ENCODE data around the gene KCNK4.

The KCNK4 gene

DNA sequence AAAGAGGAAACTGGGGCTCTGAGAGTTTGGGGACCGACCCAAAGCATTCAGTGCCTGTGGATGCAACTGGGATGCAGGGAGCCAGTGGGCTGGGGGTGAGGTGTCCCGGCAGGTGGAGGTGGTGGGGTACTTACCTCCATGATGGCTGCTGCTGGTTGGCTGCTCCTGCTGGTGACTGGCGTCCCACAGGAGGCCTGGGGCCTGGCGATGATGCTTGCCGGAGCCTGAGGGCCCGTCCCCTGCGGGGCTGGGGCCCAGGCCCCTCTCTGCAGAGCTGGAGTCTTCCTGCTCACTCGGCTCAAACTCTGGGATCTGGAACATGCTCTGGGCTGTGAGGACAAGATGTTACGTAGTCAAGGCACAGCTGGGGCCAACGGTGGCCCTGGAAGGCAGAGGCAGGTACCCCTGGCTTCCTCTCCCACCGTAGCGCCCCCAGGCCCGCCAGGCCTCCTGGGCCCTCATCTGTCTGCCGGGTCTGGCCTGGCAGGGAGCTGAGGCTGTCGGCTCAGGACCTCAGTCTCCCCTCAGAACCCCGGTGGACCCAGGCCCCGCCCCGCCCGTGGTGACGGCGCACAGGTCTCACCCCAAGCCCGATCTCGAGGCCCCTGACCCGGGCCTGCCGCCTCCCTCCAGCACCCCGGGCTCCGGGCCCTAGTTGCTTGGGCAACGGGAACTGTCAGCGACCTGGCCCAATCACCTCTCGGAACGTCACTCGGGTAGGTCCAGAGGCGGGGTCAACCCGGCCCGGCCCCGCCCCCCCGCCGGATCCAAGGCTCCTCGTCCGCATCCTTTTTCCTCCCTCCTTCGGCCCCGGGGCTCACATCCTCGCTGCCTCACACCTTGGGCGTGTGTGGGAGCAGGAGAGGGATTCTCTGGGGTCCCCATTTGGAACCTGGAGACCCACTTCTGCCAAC, 6.8 kb upstream of the KCNK4 start, which contains the start of gene BAD:
Gene BAD (minus strand): TSS at position 618 of the 914 bp plus-strand sequence. CDS start 297 bp downstream, at position 321.
- Histone ChIP-seq H3K36me3 (ENCODE audit: control insufficient read depth, low read length) (no peaks in the 10 kb centered on the region), H3K27me3 (ENCODE audit: control insufficient read depth, low read length) (no peaks in the 10 kb centered on the region), H3K9me2 (replicated peaks; ENCODE audit: control insufficient read depth, low read length) (no peaks in the 10 kb centered on the region), H3K9me3 (ENCODE audit: control insufficient read depth, insufficient read depth, low read length) (no peaks in the 10 kb centered on the region), H3K4me1 (ENCODE audit: control insufficient read depth, low read length) (peaks cover 19% of the 10 kb centered on the region), H3K4me3 (ENCODE audit: low read length) (peak within 1 kb of the TSS; percentile 76), H3F3A (ENCODE audit: control insufficient read depth, insufficient read depth) (peaks cover 2% of the 10 kb centered on the region; the same call in 1 of the 2 replicates), H3K4me2 (ENCODE audit: low read length) (peak within 1 kb of the TSS; percentile 82), H3K79me2 (ENCODE audit: control insufficient read depth, low read length) (peaks cover 12% of the 10 kb centered on the region), H4K20me1 (ENCODE audit: control insufficient read depth, insufficient read depth, low read depth, low read length) (no peaks in the 10 kb centered on the region), H3K27ac (ENCODE audit: low read depth, low read length) (peak within 1 kb of the TSS; percentile 82)
- TF ChIP-seq EZH2phosphoT487 (IDR thresholded peaks at IDR 0.05; ENCODE audit: borderline replicate concordance, low read length) = no peak
- TF ChIP-seq, protein P1, sequence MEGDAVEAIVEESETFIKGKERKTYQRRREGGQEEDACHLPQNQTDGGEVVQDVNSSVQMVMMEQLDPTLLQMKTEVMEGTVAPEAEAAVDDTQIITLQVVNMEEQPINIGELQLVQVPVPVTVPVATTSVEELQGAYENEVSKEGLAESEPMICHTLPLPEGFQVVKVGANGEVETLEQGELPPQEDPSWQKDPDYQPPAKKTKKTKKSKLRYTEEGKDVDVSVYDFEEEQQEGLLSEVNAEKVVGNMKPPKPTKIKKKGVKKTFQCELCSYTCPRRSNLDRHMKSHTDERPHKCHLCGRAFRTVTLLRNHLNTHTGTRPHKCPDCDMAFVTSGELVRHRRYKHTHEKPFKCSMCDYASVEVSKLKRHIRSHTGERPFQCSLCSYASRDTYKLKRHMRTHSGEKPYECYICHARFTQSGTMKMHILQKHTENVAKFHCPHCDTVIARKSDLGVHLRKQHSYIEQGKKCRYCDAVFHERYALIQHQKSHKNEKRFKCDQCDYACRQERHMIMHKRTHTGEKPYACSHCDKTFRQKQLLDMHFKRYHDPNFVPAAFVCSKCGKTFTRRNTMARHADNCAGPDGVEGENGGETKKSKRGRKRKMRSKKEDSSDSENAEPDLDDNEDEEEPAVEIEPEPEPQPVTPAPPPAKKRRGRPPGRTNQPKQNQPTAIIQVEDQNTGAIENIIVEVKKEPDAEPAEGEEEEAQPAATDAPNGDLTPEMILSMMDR (IDR thresholded peaks at IDR 0.05; ENCODE audit: low read depth, low read length, poor library complexity, severe bottlenecking) = no peak

DNA sequence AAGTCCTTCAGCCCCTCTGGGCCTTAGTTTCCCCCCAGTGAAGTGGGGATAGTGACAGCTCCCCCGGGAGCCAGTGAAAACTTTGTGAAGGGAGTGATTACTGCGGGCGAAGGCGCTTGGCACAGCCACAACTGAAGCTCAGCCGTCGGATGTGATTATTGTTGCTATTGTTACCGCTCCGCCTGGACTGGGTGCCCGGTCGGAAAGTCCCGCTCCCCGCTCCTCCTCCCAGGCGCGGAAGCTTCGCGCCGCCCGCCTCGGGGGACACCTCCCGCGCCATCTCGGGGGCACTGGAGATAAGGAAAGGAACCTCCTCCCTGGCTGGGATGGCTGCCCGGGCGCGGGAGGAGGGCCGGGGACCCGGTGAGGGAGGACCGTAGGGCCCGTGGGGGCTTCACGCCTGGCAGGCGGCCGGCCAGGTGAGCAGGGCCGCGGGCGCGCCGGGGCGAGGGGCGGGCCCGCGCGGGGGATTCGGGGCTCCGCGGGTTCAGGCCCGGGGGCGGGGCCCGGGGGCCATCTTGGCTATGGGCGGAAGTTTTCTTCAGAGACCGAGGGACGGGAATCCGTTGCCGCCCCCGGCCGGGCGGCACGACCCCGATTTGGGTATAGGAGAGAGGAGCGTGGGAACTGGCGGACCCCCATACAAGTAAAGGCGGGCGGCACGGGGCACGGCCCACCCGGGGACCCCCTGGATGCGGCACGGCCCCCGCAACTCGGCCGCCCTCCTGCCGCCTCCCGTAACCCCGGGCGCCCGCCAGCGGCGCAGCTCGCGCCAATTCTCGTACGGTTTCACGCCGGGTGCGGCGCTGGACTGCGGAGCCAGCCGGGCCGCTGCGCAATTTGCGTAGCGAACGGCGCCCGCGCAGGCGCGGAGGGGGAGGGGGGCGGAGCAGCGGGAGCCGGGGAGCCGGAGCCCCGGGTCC, 5.9 kb upstream of the KCNK4 start, which contains the start of gene GPR137:
Gene GPR137 (plus strand): TSS at position 887 of the 923 bp plus-strand sequence. CDS start 677 bp downstream, outside the sequence.
- TF ChIP-seq, protein P1 (IDR thresholded peaks at IDR 0.05; ENCODE audit: low read depth, low read length, poor library complexity, severe bottlenecking) = no peak
- no peak for TF ChIP-seq EZH2phosphoT487 (IDR thresholded peaks at IDR 0.05; ENCODE audit: borderline replicate concordance, low read length)
- H3F3A ChIP-seq (ENCODE audit: control insufficient read depth, insufficient read depth) = peaks cover 2% of the 10 kb centered on the region; the same call in 1 of the 2 replicates
- H3K4me3 ChIP-seq (ENCODE audit: low read length) = peak within 1 kb of the TSS; percentile 76
- no peaks in the 10 kb centered on the region for H3K9me3 ChIP-seq (ENCODE audit: control insufficient read depth, insufficient read depth, low read length)
- H3K36me3 ChIP-seq (ENCODE audit: control insufficient read depth, low read length) = no peaks in the 10 kb centered on the region
- peaks cover 12% of the 10 kb centered on the region for H3K79me2 ChIP-seq (ENCODE audit: control insufficient read depth, low read length)
- no peaks in the 10 kb centered on the region for H4K20me1 ChIP-seq (ENCODE audit: control insufficient read depth, insufficient read depth, low read depth, low read length)
- H3K4me1 ChIP-seq (ENCODE audit: control insufficient read depth, low read length) = peaks cover 19% of the 10 kb centered on the region
- peak within 1 kb of the TSS; percentile 82 for H3K4me2 ChIP-seq (ENCODE audit: low read length)
- H3K27me3 ChIP-seq (ENCODE audit: control insufficient read depth, low read length) = no peaks in the 10 kb centered on the region
- H3K27ac ChIP-seq (ENCODE audit: low read depth, low read length) = peak within 1 kb of the TSS; percentile 82
- no peaks in the 10 kb centered on the region for H3K9me2 ChIP-seq (replicated peaks; ENCODE audit: control insufficient read depth, low read length)

DNA sequence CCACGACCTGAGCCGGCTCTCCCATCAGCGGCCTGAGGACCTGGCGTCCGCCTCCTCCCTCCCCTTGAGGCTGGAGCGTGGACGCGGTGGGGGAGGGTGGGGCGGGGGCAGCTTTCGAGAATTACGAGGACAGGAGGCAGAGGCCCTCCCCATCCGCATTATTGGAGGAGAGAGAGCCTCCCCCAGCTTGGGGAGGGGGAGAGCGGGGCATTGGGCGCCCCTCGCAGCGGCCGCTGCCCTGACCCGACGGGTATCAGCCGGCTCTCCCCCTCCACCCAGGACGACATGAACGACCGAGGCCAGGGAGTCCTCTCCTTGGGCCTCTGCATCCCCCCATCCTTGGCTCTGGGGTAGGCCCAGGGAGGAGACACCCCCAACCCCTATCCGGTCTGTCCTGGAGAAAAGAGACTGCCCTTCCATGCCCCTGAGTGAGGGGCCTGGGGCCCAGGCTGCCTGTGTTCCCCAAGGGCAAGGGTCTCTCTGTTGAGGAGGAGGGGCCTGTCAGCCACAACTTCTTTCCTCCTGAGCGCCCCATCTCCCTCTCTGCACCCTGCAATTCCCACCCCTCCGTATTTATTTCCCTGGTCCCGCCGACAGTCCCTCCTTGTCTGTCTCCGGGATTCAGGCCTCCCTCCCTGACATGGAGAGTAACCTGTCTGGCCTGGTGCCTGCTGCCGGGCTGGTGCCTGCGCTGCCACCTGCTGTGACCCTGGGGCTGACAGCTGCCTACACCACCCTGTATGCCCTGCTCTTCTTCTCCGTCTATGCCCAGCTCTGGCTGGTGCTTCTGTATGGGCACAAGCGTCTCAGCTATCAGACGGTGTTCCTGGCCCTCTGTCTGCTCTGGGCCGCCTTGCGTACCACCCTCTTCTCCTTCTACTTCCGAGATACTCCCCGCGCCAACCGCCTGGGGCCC, 5.0 kb upstream of the KCNK4 start:
- Histone ChIP-seq H3K27ac (ENCODE audit: low read depth, low read length) (no peak overlapping the region), H3F3A (ENCODE audit: control insufficient read depth, insufficient read depth) (peaks cover 2% of the 10 kb centered on the region; the same call in 1 of the 2 replicates), H3K4me1 (ENCODE audit: control insufficient read depth, low read length) (peaks cover 19% of the 10 kb centered on the region), H3K4me3 (ENCODE audit: low read length) (peak overlapping the region; percentile 76), H3K4me2 (ENCODE audit: low read length) (peak overlapping the region; percentile 82), H3K79me2 (ENCODE audit: control insufficient read depth, low read length) (peaks cover 12% of the 10 kb centered on the region), H3K36me3 (ENCODE audit: control insufficient read depth, low read length) (no peaks in the 10 kb centered on the region), H3K27me3 (ENCODE audit: control insufficient read depth, low read length) (peaks cover 5% of the 10 kb centered on the region), H3K9me2 (replicated peaks; ENCODE audit: control insufficient read depth, low read length) (no peaks in the 10 kb centered on the region), H4K20me1 (ENCODE audit: control insufficient read depth, insufficient read depth, low read depth, low read length) (no peaks in the 10 kb centered on the region), H3K9me3 (ENCODE audit: control insufficient read depth, insufficient read depth, low read length) (no peaks in the 10 kb centered on the region)
- TF ChIP-seq, protein P1 (IDR thresholded peaks at IDR 0.05; ENCODE audit: low read depth, low read length, poor library complexity, severe bottlenecking) = peak; percentile 41
- no peak for TF ChIP-seq EZH2phosphoT487 (IDR thresholded peaks at IDR 0.05; ENCODE audit: borderline replicate concordance, low read length)
